Ascending aorta (tissue), 2 donors: Measurements from ENCODE around the gene ZNF718. TPM values are rescaled to one million over a fixed set of nuclear protein-coding genes. Genes with fewer than 3 reads are reported as not detected.

Experiments used
- DNase-seq, 2 donors: peaks; one replicate each; pipeline ENCODE4 v3.0.0-alpha.2; 2019; ENCODE audit warnings: low spot score in 2 of 2
- H3K27ac ChIP-seq, 2 donors: fragments of 200-600 bp; sonication (generic); one replicate each; pipeline ENCODE4 v1.5.1; 2016 to 2017; ENCODE audit warnings: mild to moderate bottlenecking in 1 of 2
- H3K27me3 ChIP-seq: fragments of 200-600 bp; sonication (generic); one replicate; pipeline ENCODE4 v1.5.1; 2017
- H3K36me3 ChIP-seq, 2 donors: fragments of 200-600 bp; sonication (generic); one replicate each; pipeline ENCODE4 v1.5.1; 2016
- H3K4me1 ChIP-seq, 2 donors: fragments of 200-600 bp; sonication (generic); one replicate each; pipeline ENCODE4 v1.5.1; 2016 to 2017; ENCODE audit warnings: mild to moderate bottlenecking in 1 of 2
- H3K4me3 ChIP-seq, 2 donors: fragments of 200-600 bp; sonication (generic); one replicate each; pipeline ENCODE4 v1.5.1; 2016 to 2017; ENCODE audit warnings: mild to moderate bottlenecking in 1 of 2
- H3K9me3 ChIP-seq, 2 donors: fragments of 200-600 bp; sonication (generic); one replicate each; pipeline ENCODE4 v1.5.1; 2016
- CTCF ChIP-seq, 3 experiments: fragments of 200-600 bp in 2 of 3; fragments of 450-650 bp in 1 of 3; sonication (generic) in 2 of 3; IDR thresholded peaks; one replicate each; pipeline ENCODE4 v1.5.1; 2016 to 2019; ENCODE audit warnings: antibody characterized with exemption in 3 of 3, mild to moderate bottlenecking in 1 of 3, moderate library complexity in 1 of 3
- intact Hi-C: fragments of 100-400 bp; cut with DNase I; formaldehyde crosslinking; loops from one replicate; pipeline ENCODE4 v1.15.1; 2023
- total RNA-seq: library from RNA; depleted of rRNA; stranded (reverse); fragments of >200 nt; gene quantifications from one replicate; pipeline ENCODE4 v1.1.0, GENCODE V29; 2016

The ZNF718 gene
- total RNA-seq, 1 donor from 2014 or later = 0.32 TPM

- peaks cover 4% of the 10 kb centered on the region for H3K27me3 ChIP-seq
- intact Hi-C loops = no loop called here
Observed at GRCh38 chr4:107444-108429, 16.6 kb upstream of the ZNF718 start.

GRCh38 chr4:112771-113170 lies 11.5 kb upstream of the ZNF718 start:
- no peaks in the 10 kb centered on the region for H3K4me1 ChIP-seq
- no peaks in the 10 kb centered on the region for H3K9me3 ChIP-seq
- no peak overlapping the region for H3K27ac ChIP-seq
- no peaks in the 10 kb centered on the region for H3K36me3 ChIP-seq
- no peak overlapping the region for H3K4me3 ChIP-seq
- intact Hi-C loops = no loop called here
- no peaks in the 10 kb centered on the region for H3K27me3 ChIP-seq
- TF ChIP-seq CTCF (IDR thresholded peaks at IDR 0.05) = no peak
- no peak for DNase-seq

More at GRCh38 chr4:107444-108429, 16.6 kb upstream of the ZNF718 start:
- peaks cover 0 to 42% of the 10 kb centered on the region in 2 donors for H3K9me3 ChIP-seq
- peak overlapping the region; percentile 48 to 49 for H3K4me3 ChIP-seq
- H3K27ac ChIP-seq = no peak overlapping the region
- H3K4me1 ChIP-seq = no peaks in the 10 kb centered on the region
- no peak for TF ChIP-seq CTCF (IDR thresholded peaks at IDR 0.05)
- no peak for DNase-seq
- no peaks in the 10 kb centered on the region for H3K36me3 ChIP-seq

GRCh38 chr4:113732-114131 lies 10.6 kb upstream of the ZNF718 start:
- no peak for DNase-seq
- H3K27ac ChIP-seq = no peak overlapping the region
- intact Hi-C loops = no loop called here
- TF ChIP-seq CTCF (IDR thresholded peaks at IDR 0.05) = no peak
- H3K9me3 ChIP-seq = no peaks in the 10 kb centered on the region
- no peaks in the 10 kb centered on the region for H3K36me3 ChIP-seq
- no peaks in the 10 kb centered on the region for H3K4me1 ChIP-seq
- no peaks in the 10 kb centered on the region for H3K27me3 ChIP-seq
- H3K4me3 ChIP-seq = no peak overlapping the region

- no peak overlapping the region for H3K27ac ChIP-seq
- no peak overlapping the region for H3K4me3 ChIP-seq
- no peaks in the 10 kb centered on the region for H3K27me3 ChIP-seq
- no peak for DNase-seq
- H3K36me3 ChIP-seq = no peaks in the 10 kb centered on the region
- no peaks in the 10 kb centered on the region for H3K9me3 ChIP-seq
- H3K4me1 ChIP-seq = no peaks in the 10 kb centered on the region
- intact Hi-C loops = no loop called here
- no peak for TF ChIP-seq CTCF (IDR thresholded peaks at IDR 0.05)
Observed at GRCh38 chr4:114149-114548, 10.2 kb upstream of the ZNF718 start.

GRCh38 chr4:116499-116898 lies 7.8 kb upstream of the ZNF718 start:
- Histone ChIP-seq H3K27me3 (no peaks in the 10 kb centered on the region), H3K36me3 (no peaks in the 10 kb centered on the region), H3K27ac (no peak overlapping the region), H3K4me3 (no peak overlapping the region), H3K4me1 (no peaks in the 10 kb centered on the region), H3K9me3 (no peaks in the 10 kb centered on the region)
- no peak for TF ChIP-seq CTCF (IDR thresholded peaks at IDR 0.05)
- intact Hi-C loops = no loop called here
- no peak for DNase-seq
